AG09309 (cell line): ENCODE results near the gene KRTAP13-1.

Experiments used
- DNase-seq: peaks from one replicate; pipeline ENCODE4 v3.0.0-alpha.2; 2010; ENCODE audit warnings: low read depth
- H3K4me3 ChIP-seq: 2 replicates; pipeline ENCODE4 v1.5.1; 2011; ENCODE audit warnings: mild to moderate bottlenecking, low read depth, low read length, moderate library complexity; ENCODE audit not compliant: control insufficient read depth
- CTCF ChIP-seq: IDR thresholded peaks from 2 replicates; pipeline ENCODE4 v1.5.1; 2011; ENCODE audit warnings: mild to moderate bottlenecking, low read depth, low read length, inconsistent platforms; ENCODE audit not compliant: insufficient read depth, control insufficient read depth; ENCODE audit errors: missing control alignments

Gene KRTAP13-1

GRCh38 chr21:30444204-30444603, 48.4 kb downstream of the KRTAP13-1 start:
- H3K4me3 ChIP-seq = no peak overlapping the region
- DNase-seq = no peak
- TF ChIP-seq CTCF = no peak
